SH-SY5Y (cell line): ENCODE results near the gene HOXD8.

Source experiments
- GATA2 ChIP-seq: IDR thresholded peaks from 2 replicates; pipeline ENCODE4 v1.6.1; 2011; ENCODE audit warnings: mild to moderate bottlenecking, low read depth, low read length
- GATA3 ChIP-seq: IDR thresholded peaks from 2 replicates; pipeline ENCODE4 v1.6.1; 2011; ENCODE audit warnings: low read depth, mild to moderate bottlenecking, low read length, moderate library complexity

GRCh38 chr2:176139661-176140512 is 10.4 kb downstream of the HOXD8 start:
- no peak for TF ChIP-seq GATA3
- no peak for TF ChIP-seq GATA2
